H9 (cell line): ENCODE results near the gene ANKRD44. TPM values are rescaled to one million over a fixed set of nuclear protein-coding genes. Genes with fewer than 3 reads are reported as not detected.

Source experiments
- DNase-seq: peaks from one replicate; pipeline ENCODE4 v3.0.0-alpha.2; 2017
- H2AFZ ChIP-seq: one replicate; pipeline ENCODE4 v1.6.1; 2013; ENCODE audit warnings: mild to moderate bottlenecking, low read length, control low read depth, moderate library complexity
- H2AK5ac ChIP-seq: 2 replicates; pipeline ENCODE4 v1.6.1; 2013; ENCODE audit warnings: low read length, control low read depth, mixed read lengths; ENCODE audit not compliant: insufficient read length
- H2BK120ac ChIP-seq: one replicate; pipeline ENCODE4 v1.6.1; 2013; ENCODE audit warnings: low read depth, mild to moderate bottlenecking, low read length, control low read depth, inconsistent platforms; ENCODE audit not compliant: poor library complexity, severe bottlenecking
- H2BK12ac ChIP-seq: 2 replicates; pipeline ENCODE4 v1.6.1; 2013; ENCODE audit warnings: low read length, control low read depth, mixed read lengths, low read depth; ENCODE audit not compliant: insufficient read length
- H2BK15ac ChIP-seq: 2 replicates; pipeline ENCODE4 v1.6.1; 2013; ENCODE audit warnings: low read depth, low read length, control low read depth
- H2BK20ac ChIP-seq: one replicate; pipeline ENCODE4 v1.6.1; 2013; ENCODE audit warnings: low read depth, mild to moderate bottlenecking, low read length, control low read depth, inconsistent platforms; ENCODE audit not compliant: poor library complexity, severe bottlenecking
- H2BK5ac ChIP-seq: 2 replicates; pipeline ENCODE4 v1.6.1; 2013; ENCODE audit warnings: low read length, control low read depth, mixed read lengths; ENCODE audit not compliant: insufficient read length
- H3K14ac ChIP-seq: 2 replicates; pipeline ENCODE4 v1.6.1; 2013; ENCODE audit warnings: low read length, control low read depth; ENCODE audit not compliant: insufficient read depth
- H3K18ac ChIP-seq: 2 replicates; pipeline ENCODE4 v1.6.1; 2013; ENCODE audit warnings: low read depth, mild to moderate bottlenecking, mixed read lengths, low read length, control low read depth; ENCODE audit not compliant: insufficient read length
- H3K23ac ChIP-seq: 2 replicates; pipeline ENCODE4 v1.6.1; 2013; ENCODE audit warnings: low read length, control low read depth, mixed read lengths, low read depth; ENCODE audit not compliant: insufficient read length
- H3K23me2 ChIP-seq: 2 replicates; pipeline ENCODE4 v1.6.1; 2013; ENCODE audit warnings: low read depth, mild to moderate bottlenecking, mixed read lengths, low read length, control low read depth; ENCODE audit not compliant: insufficient read length, poor library complexity, severe bottlenecking
- H3K27ac ChIP-seq: 2 replicates; pipeline ENCODE4 v1.5.1; 2013; ENCODE audit warnings: low read length, control low read depth, mixed read lengths, low read depth; ENCODE audit not compliant: insufficient read length
- H3K27me3 ChIP-seq: 2 replicates; pipeline ENCODE4 v1.6.1; 2013; ENCODE audit warnings: low read length, control low read depth, inconsistent platforms; ENCODE audit not compliant: insufficient read depth
- H3K4ac ChIP-seq: 2 replicates; pipeline ENCODE4 v1.6.1; 2013; ENCODE audit warnings: low read depth, mild to moderate bottlenecking, control low read depth, inconsistent platforms, low read length, moderate library complexity
- H3K4me1 ChIP-seq: 2 replicates; pipeline ENCODE4 v1.6.1; 2013; ENCODE audit warnings: low read length, control low read depth, inconsistent platforms; ENCODE audit not compliant: insufficient read depth
- H3K4me2 ChIP-seq: 2 replicates; pipeline ENCODE4 v1.6.1; 2013; ENCODE audit warnings: low read length, control low read depth, mixed read lengths; ENCODE audit not compliant: insufficient read length, insufficient read depth
- H3K56ac ChIP-seq: 2 replicates; pipeline ENCODE4 v1.6.1; 2013; ENCODE audit warnings: low read depth, mild to moderate bottlenecking, mixed read lengths, low read length, control low read depth; ENCODE audit not compliant: insufficient read length
- H3K79me1 ChIP-seq: 2 replicates; pipeline ENCODE4 v1.6.1; 2013; ENCODE audit warnings: low read depth, mild to moderate bottlenecking, moderate library complexity, low read length, control low read depth, inconsistent platforms; ENCODE audit not compliant: insufficient read depth, poor library complexity, severe bottlenecking
- H3K79me2 ChIP-seq: 2 replicates; pipeline ENCODE4 v1.6.1; 2013; ENCODE audit warnings: low read length, control low read depth, inconsistent platforms; ENCODE audit not compliant: insufficient read depth
- H3K9ac ChIP-seq: 2 replicates; pipeline ENCODE4 v1.6.1; 2013; ENCODE audit warnings: low read length, control low read depth, mixed read lengths; ENCODE audit not compliant: insufficient read length; ENCODE audit errors: extremely low read depth
- H3K9me3 ChIP-seq: one replicate; pipeline ENCODE4 v1.6.1; 2013; ENCODE audit warnings: low read depth, low read length, inconsistent platforms; ENCODE audit not compliant: control insufficient read depth
- H3T11ph ChIP-seq: one replicate; pipeline ENCODE4 v1.6.1; 2013; ENCODE audit warnings: mild to moderate bottlenecking, low read length, control low read depth, inconsistent platforms
- H4K20me1 ChIP-seq: one replicate; pipeline ENCODE4 v1.6.1; 2013; ENCODE audit not compliant: control insufficient read depth, insufficient read length, insufficient read depth
- H4K5ac ChIP-seq: 2 replicates; pipeline ENCODE4 v1.6.1; 2013; ENCODE audit warnings: low read depth, mild to moderate bottlenecking, mixed read lengths, low read length, control low read depth; ENCODE audit not compliant: insufficient read length
- H4K8ac ChIP-seq: replicated peaks from 2 replicates; pipeline ENCODE4 v1.6.1; 2013; ENCODE audit warnings: low read length, control low read depth, mixed read lengths, low read depth; ENCODE audit not compliant: insufficient read length
- H4K91ac ChIP-seq: 2 replicates; pipeline ENCODE4 v1.6.1; 2013; ENCODE audit warnings: low read depth, mild to moderate bottlenecking, moderate library complexity, mixed read lengths, low read length, control low read depth; ENCODE audit not compliant: insufficient read length
- H3K27ac Mint-ChIP-seq, 3 experiments: 2 replicates in 2 of 3; 3 replicates in 1 of 3; pipeline ENCODE4 v1.8.0; 2020 to 2021; ENCODE audit warnings: mixed read lengths in 3 of 3, mild to moderate bottlenecking in 1 of 3, moderate library complexity in 1 of 3
- H3K27me3 Mint-ChIP-seq: 2 replicates; pipeline ENCODE4 v1.8.0; 2021; ENCODE audit warnings: low read depth, mild to moderate bottlenecking, moderate library complexity, mixed read lengths
- H3K36me3 Mint-ChIP-seq, 3 experiments: 2 replicates in 2 of 3; 3 replicates in 1 of 3; pipeline ENCODE4 v1.8.0; 2020 to 2021; ENCODE audit warnings: low read depth in 3 of 3, mixed read lengths in 3 of 3; ENCODE audit not compliant: insufficient read depth in 1 of 3
- H3K4me1 Mint-ChIP-seq, 2 experiments: 2 replicates each; pipeline ENCODE4 v1.8.0; 2020; ENCODE audit warnings: mixed read lengths in 2 of 2
- H3K4me3 Mint-ChIP-seq, 2 experiments: 2 replicates in 1 of 2; 3 replicates in 1 of 2; pipeline ENCODE4 v1.8.0; 2020 to 2021; ENCODE audit warnings: mild to moderate bottlenecking in 2 of 2, mixed read lengths in 2 of 2, moderate library complexity in 1 of 2
- H3K9me3 Mint-ChIP-seq, 2 experiments: 2 replicates in 1 of 2; 3 replicates in 1 of 2; pipeline ENCODE4 v1.8.0; 2020; ENCODE audit warnings: mild to moderate bottlenecking in 2 of 2, mixed read lengths in 2 of 2, moderate library complexity in 1 of 2
- CTCF ChIP-seq: fragments of 200-600 bp; sonication (generic); conservative IDR thresholded peaks from 3 replicates; pipeline ENCODE4 v1.8.0; 2021; ENCODE audit warnings: antibody characterized with exemption, mild to moderate bottlenecking
- WGBS: extraction: QIAGEN DNeasy Blood & Tissue Kit; methylation state at CpG from one replicate; pipeline ENCODE4 v1.1.7; 2013; ENCODE audit warnings: missing lambda C conversion rate, low lambda C conversion rate, mixed read lengths; ENCODE audit not compliant: insufficient read length; ENCODE audit errors: extremely low coverage; 5-methylcytosine and 5-hydroxymethylcytosine counted together
- total RNA-seq: library from RNA; stranded (reverse); gene quantifications from 2 replicates; pipeline ENCODE4 v1.2.1, GENCODE V29; 2021

Gene ANKRD44
- total RNA-seq, 1 experiment from 2014 or later = 1.9 TPM

GRCh38 chr2:197293252-197294007, 17.1 kb downstream of the ANKRD44 start:
- H3K56ac ChIP-seq = no peak overlapping the region
- no peaks in the 10 kb centered on the region for H3K4me1 ChIP-seq
- no peak overlapping the region for H4K5ac ChIP-seq
- no peak overlapping the region for H2BK12ac ChIP-seq
- H3K9me3 ChIP-seq = no peaks in the 10 kb centered on the region
- H2BK120ac ChIP-seq = no peak overlapping the region
- no peaks in the 10 kb centered on the region for H4K20me1 ChIP-seq
- Mint-ChIP-seq H3K36me3 (no peaks in the 10 kb centered on the region), H3K27me3 (no peaks in the 10 kb centered on the region), H3K27ac (no peak overlapping the region), H3K9me3 (peaks cover 2 to 3% of the 10 kb centered on the region in 2 experiments; a peak in 2 of 5 replicates), H3K4me3 (no peak overlapping the region), H3K4me1 (no peaks in the 10 kb centered on the region)
- no peak for DNase-seq
- no peaks in the 10 kb centered on the region for H3K27me3 ChIP-seq
- H3K4me2 ChIP-seq = no peak overlapping the region
- TF ChIP-seq CTCF = no peak
- H2AK5ac ChIP-seq = no peak overlapping the region
- H3K9ac ChIP-seq = no peak overlapping the region
- no peak overlapping the region for H4K8ac ChIP-seq
- H3K79me2 ChIP-seq = no peaks in the 10 kb centered on the region
- H3K79me1 ChIP-seq = no peaks in the 10 kb centered on the region
- no peak overlapping the region for H2BK15ac ChIP-seq
- no peaks in the 10 kb centered on the region for H3K23me2 ChIP-seq
- no peak overlapping the region for H4K91ac ChIP-seq
- no peak overlapping the region for H2BK20ac ChIP-seq
- no CpG with 5 or more reads among the region's 5 CpGs for WGBS
- no peak overlapping the region for H3K18ac ChIP-seq
- no peak overlapping the region for H3K23ac ChIP-seq
- H3K27ac ChIP-seq = no peak overlapping the region
- no peak overlapping the region for H3K14ac ChIP-seq
- H2BK5ac ChIP-seq = no peak overlapping the region
- H3T11ph ChIP-seq = no peak overlapping the region
- H3K4ac ChIP-seq = no peak overlapping the region
- no peak overlapping the region for H2AFZ ChIP-seq
